Stimulated activated CD8-positive, alpha-beta memory T cell treated with anti-CD3 and anti-CD28 coated beads, Interleukin-15, amount 100 ng/mL, for 4 hours (primary cell): ENCODE results near the gene ANP32A.
"Not testable (repeated sequence)": the region's sequence is repeated elsewhere in the genome, so short reads cannot be mapped to it uniquely, and the experiment has no call there.

Experiments used
- DNase-seq, 2 donors: peaks; one replicate each; pipeline ENCODE4 v3.0.0-alpha.2; 2020; ENCODE audit warnings: low read depth in 2 of 2

ANP32A gene

GRCh38 chr15:68781766-68782588 lies 38.7 kb downstream of the ANP32A start:
- DNase-seq = no peak

- no peak for DNase-seq
These were observed 39.5 kb downstream of the ANP32A start for GRCh38 chr15:68781217-68781616.

GRCh38 chr15:68778876-68779275 lies 41.8 kb downstream of the ANP32A start:
- DNase-seq = no peak

GRCh38 chr15:68776477-68777270 lies 44.0 kb downstream of the ANP32A start:
- DNase-seq = no peak

GRCh38 chr15:68775671-68776476 lies 44.8 kb downstream of the ANP32A start:
- no peak for DNase-seq

GRCh38 chr15:68775236-68775577 lies 45.5 kb downstream of the ANP32A start:
- DNase-seq = no peak

GRCh38 chr15:68774521-68775235 lies 46.0 kb downstream of the ANP32A start:
- no peak for DNase-seq

GRCh38 chr15:68774120-68774519 lies 46.6 kb downstream of the ANP32A start:
- no peak for DNase-seq

- no peak for DNase-seq
These were observed 47.7 kb downstream of the ANP32A start for GRCh38 chr15:68773036-68773435.

GRCh38 chr15:68770216-68770615 lies 50.5 kb downstream of the ANP32A start:
- no peak for DNase-seq

GRCh38 chr15:68769702-68770101 lies 51.0 kb downstream of the ANP32A start:
- no peak for DNase-seq

- no peak for DNase-seq
These were observed 52.4 kb downstream of the ANP32A start for GRCh38 chr15:68768321-68768720.

GRCh38 chr15:68767833-68768232 lies 52.9 kb downstream of the ANP32A start:
- no peak for DNase-seq

GRCh38 chr15:68765602-68766368 lies 54.9 kb downstream of the ANP32A start:
- no peak for DNase-seq

- DNase-seq = no peak
These were observed 56.6 kb downstream of the ANP32A start for GRCh38 chr15:68764090-68764489.

GRCh38 chr15:68763063-68763462 lies 57.6 kb downstream of the ANP32A start:
- DNase-seq = no peak

- not testable (repeated sequence) for DNase-seq
These were observed 60.6 kb downstream of the ANP32A start for GRCh38 chr15:68759982-68760579.

- no peak for DNase-seq
These were observed 65.0 kb downstream of the ANP32A start for GRCh38 chr15:68755731-68756130.

GRCh38 chr15:68751622-68752021 lies 69.1 kb downstream of the ANP32A start:
- no peak for DNase-seq

- no peak for DNase-seq
These were observed 70.9 kb downstream of the ANP32A start for GRCh38 chr15:68749793-68750192.
